GM12874 (cell line): ENCODE measurements around the gene SFSWAP.

Source experiments
- TF ChIP-seq, protein P1 (sequence below): IDR thresholded peaks from 2 replicates; pipeline ENCODE4 v1.5.1; 2011; ENCODE audit warnings: low read depth, mild to moderate bottlenecking, control low read depth, low read length, moderate library complexity; ENCODE audit not compliant: insufficient read depth

The SFSWAP gene

GRCh38 chr12:131720921-131721320 lies 10.0 kb downstream of the SFSWAP start:
- TF ChIP-seq, protein P1, sequence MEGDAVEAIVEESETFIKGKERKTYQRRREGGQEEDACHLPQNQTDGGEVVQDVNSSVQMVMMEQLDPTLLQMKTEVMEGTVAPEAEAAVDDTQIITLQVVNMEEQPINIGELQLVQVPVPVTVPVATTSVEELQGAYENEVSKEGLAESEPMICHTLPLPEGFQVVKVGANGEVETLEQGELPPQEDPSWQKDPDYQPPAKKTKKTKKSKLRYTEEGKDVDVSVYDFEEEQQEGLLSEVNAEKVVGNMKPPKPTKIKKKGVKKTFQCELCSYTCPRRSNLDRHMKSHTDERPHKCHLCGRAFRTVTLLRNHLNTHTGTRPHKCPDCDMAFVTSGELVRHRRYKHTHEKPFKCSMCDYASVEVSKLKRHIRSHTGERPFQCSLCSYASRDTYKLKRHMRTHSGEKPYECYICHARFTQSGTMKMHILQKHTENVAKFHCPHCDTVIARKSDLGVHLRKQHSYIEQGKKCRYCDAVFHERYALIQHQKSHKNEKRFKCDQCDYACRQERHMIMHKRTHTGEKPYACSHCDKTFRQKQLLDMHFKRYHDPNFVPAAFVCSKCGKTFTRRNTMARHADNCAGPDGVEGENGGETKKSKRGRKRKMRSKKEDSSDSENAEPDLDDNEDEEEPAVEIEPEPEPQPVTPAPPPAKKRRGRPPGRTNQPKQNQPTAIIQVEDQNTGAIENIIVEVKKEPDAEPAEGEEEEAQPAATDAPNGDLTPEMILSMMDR = no peak

- TF ChIP-seq, protein P1 = no peak
Observed at GRCh38 chr12:131721548-131721947, 10.7 kb downstream of the SFSWAP start.

- TF ChIP-seq, protein P1 = no peak
Observed at GRCh38 chr12:131723532-131723931, 12.6 kb downstream of the SFSWAP start.

DNA sequence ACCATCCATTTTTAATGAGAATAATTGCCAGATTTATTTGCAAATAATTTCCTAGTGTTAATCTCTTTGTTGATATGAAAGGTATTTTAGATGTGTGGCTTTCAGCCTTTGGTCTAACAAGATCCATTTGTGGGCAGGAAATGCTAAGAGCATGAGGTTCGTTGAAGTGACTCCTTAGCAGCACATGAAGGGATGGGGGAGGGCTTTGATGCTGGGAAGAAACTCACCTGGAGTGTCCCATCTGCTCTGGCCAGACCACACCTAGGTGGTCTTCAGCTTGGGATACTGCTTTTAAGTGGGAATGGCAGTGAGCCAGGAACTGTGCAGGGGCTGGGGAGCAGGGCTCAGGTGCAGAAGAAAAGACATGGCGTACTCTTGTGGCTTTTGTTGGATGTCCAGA lies 13.6 kb downstream of the SFSWAP start:
- TF ChIP-seq, protein P1 = no peak

DNA sequence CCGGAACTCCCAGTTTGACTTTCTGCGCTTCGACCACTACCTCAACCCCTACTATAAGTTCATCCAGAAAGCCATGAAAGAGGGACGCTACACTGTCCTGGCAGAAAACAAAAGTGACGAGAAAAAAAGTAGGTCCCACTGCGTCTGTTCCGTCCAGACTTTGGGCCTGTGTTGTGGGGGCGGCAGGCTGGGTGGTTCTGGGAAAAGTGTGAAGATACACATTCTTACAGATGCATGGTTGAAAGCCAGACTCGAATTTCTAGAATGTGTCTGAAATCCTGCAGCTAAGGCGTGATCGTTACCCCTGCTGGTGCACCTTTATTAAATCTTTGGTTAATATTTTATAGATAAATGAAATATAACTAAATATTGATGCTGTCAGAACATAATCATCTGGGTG lies 14.6 kb downstream of the SFSWAP start:
- TF ChIP-seq, protein P1 = no peak

- TF ChIP-seq, protein P1 = no peak
Observed at GRCh38 chr12:131728720-131729119, 17.8 kb downstream of the SFSWAP start.

DNA sequence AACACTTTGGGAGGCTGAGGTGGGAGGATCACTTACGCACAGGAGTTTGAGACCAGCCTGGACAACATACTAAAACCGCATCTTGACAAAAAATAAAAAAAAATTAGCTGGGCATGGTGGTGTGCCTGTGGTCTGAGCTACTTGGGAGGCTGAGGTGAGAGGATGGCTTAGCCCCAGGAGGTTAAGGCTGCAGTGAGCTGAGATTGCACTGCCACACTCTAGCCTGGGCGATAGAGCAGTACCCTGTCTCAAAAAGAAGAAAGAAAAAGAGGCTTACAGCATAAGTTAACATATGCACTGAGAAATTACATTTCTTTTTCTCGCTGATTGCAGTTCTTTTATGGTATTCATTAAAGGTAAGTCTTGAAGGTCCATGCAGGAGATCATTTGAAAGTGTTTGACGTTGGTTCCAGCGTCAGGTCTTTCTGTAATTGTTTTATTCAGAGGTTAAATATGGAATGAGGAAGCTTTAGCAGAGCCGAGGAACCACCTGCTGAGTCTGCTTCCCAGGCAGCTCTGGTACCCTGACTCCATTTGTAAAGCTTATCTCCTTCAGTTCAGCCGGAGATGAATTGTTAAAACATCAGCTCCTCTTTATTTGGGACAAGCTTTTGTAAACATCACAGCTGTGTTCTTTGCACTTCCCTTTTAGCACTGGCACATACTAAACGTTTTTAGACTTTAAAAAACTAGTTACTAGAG lies 18.5 kb downstream of the SFSWAP start:
- TF ChIP-seq, protein P1 = no peak
